Keratinocyte (primary cell): ENCODE results near the gene GABRB1. TPM values are rescaled to one million over a fixed set of nuclear protein-coding genes. Genes with fewer than 3 reads are reported as not detected.
A peak's percentile ranks its signal among the peaks of the same experiment; 100 is the strongest.

ENCODE experiments used
- DNase-seq: peaks from one replicate; pipeline ENCODE4 v3.0.0-alpha.2; 2011; ENCODE audit warnings: low read depth, missing footprints, low spot score
- FAIRE-seq: peaks from 2 replicates; lab custom pipeline; 2011; peaks lifted over from hg19 to GRCh38; lab: Jason Lieb, UNC
- H2AFZ ChIP-seq: 2 replicates; pipeline ENCODE4 v1.6.0; 2012; ENCODE audit warnings: low read length, control low read depth, inconsistent platforms; ENCODE audit not compliant: control insufficient read depth
- H3K27ac ChIP-seq: 2 replicates; pipeline ENCODE4 v1.5.1; 2011; ENCODE audit warnings: low read length; ENCODE audit not compliant: control insufficient read depth, insufficient read depth
- H3K27me3 ChIP-seq: 3 replicates; pipeline ENCODE4 v1.6.0; 2011; ENCODE audit warnings: low read length; ENCODE audit not compliant: control insufficient read depth, insufficient read depth; ENCODE audit errors: extremely low read depth
- H3K36me3 ChIP-seq, 2 experiments: 2 replicates in 1 of 2; 3 replicates in 1 of 2; pipeline ENCODE4 v1.5.1; 2011; ENCODE audit warnings: low read length in 2 of 2, mild to moderate bottlenecking in 1 of 2; ENCODE audit not compliant: control insufficient read depth in 2 of 2, insufficient read depth in 2 of 2; ENCODE audit errors: extremely low read depth in 1 of 2
- H3K4me1 ChIP-seq: 3 replicates; pipeline ENCODE4 v1.5.1; 2011; ENCODE audit warnings: low read length; ENCODE audit not compliant: control insufficient read depth, insufficient read depth; ENCODE audit errors: extremely low read depth
- H3K4me2 ChIP-seq: 3 replicates; pipeline ENCODE4 v1.6.0; 2011; ENCODE audit warnings: low read depth, low read length; ENCODE audit not compliant: control insufficient read depth, insufficient read depth; ENCODE audit errors: extremely low read depth
- H3K4me3 ChIP-seq, 3 experiments: fragments of 200-600 bp in 1 of 3; sonication (generic) in 1 of 3; 2 replicates in 2 of 3; 3 replicates in 1 of 3; pipeline ENCODE4 v1.5.1; 2011 to 2016; ENCODE audit warnings: low read length in 3 of 3, mild to moderate bottlenecking in 3 of 3, control low read depth in 2 of 3, inconsistent platforms in 1 of 3, low read depth in 1 of 3, mixed read lengths in 1 of 3, mixed run types in 1 of 3, moderate library complexity in 1 of 3; ENCODE audit not compliant: control insufficient read depth in 2 of 3, insufficient read depth in 2 of 3; ENCODE audit errors: extremely low read depth in 1 of 3
- H3K79me2 ChIP-seq: 2 replicates; pipeline ENCODE4 v1.6.0; 2012; ENCODE audit warnings: low read length; ENCODE audit not compliant: control insufficient read depth, insufficient read depth
- H3K9ac ChIP-seq: 3 replicates; pipeline ENCODE4 v1.6.0; 2011; ENCODE audit warnings: low read length; ENCODE audit not compliant: control insufficient read depth, insufficient read depth; ENCODE audit errors: extremely low read depth
- H3K9me1 ChIP-seq: 3 replicates; pipeline ENCODE4 v1.6.0; 2011; ENCODE audit warnings: low read length; ENCODE audit not compliant: control insufficient read depth, insufficient read depth; ENCODE audit errors: extremely low read depth
- H3K9me3 ChIP-seq: 2 replicates; pipeline ENCODE4 v1.5.1; 2012; ENCODE audit warnings: low read depth, low read length; ENCODE audit not compliant: control insufficient read depth
- H4K20me1 ChIP-seq: 3 replicates; pipeline ENCODE4 v1.6.0; 2011; ENCODE audit warnings: low read length; ENCODE audit not compliant: control insufficient read depth, insufficient read depth; ENCODE audit errors: extremely low read depth
- CTCF ChIP-seq, 3 experiments: IDR thresholded peaks in 1 of 3; conservative IDR thresholded peaks in 1 of 3; optimal IDR thresholded peaks in 1 of 3; 2 replicates in 2 of 3; 3 replicates in 1 of 3; pipeline versions ENCODE3 to v1.5.1; 2011; ENCODE audit warnings: low read length in 3 of 3, mild to moderate bottlenecking in 3 of 3, moderate library complexity in 2 of 3, control low read depth in 1 of 3, inconsistent platforms in 1 of 3; ENCODE audit not compliant: insufficient read depth in 2 of 3; ENCODE audit errors: extremely low read depth in 1 of 3
- EZH2 ChIP-seq: IDR thresholded peaks from one replicate; pipeline ENCODE4 v1.6.1; 2012; ENCODE audit warnings: inconsistent platforms, mild to moderate bottlenecking, low read length, moderate library complexity
- dilution Hi-C: fragments of 300-500 bp; cut with MboI; formaldehyde crosslinking; loops from one replicate; pipeline ENCODE4 v1.7.0; 2020; ENCODE audit warnings: low sequenced_read_pairs; ENCODE audit not compliant: extremely low pct_ligation_motif_present
- polyA plus RNA-seq, 5 experiments: library from polyadenylated mRNA; depleted of rRNA in 3 of 5; stranded (reverse) in 3 of 5; stranded (forward) in 1 of 5; unstranded in 1 of 5; fragments of >200 nt; gene quantifications; 1 replicate in 1 of 5; 2 replicates in 3 of 5; 3 replicates in 1 of 5; pipeline versions ENCODE4 v1.2.1 to v1.2.3, GENCODE V29; 2011 to 2012; ENCODE audit warnings: missing spikeins in 2 of 5, low read depth in 1 of 5, low replicate concordance in 1 of 5

The GABRB1 gene
- polyA plus RNA-seq, 1 donor (not counting 4 experiments of a cell fraction or from before 2014, with no cell fraction given): not detected

- no peak overlapping the region for H3K4me3 ChIP-seq
- H3K4me2 ChIP-seq: no peak overlapping the region
- H3K36me3 ChIP-seq: no peaks in the 10 kb centered on the region
- H3K79me2 ChIP-seq: no peaks in the 10 kb centered on the region
- H4K20me1 ChIP-seq: no peaks in the 10 kb centered on the region
- H3K9me1 ChIP-seq: no peaks in the 10 kb centered on the region
- no peak for TF ChIP-seq EZH2
- TF ChIP-seq CTCF (optimal IDR thresholded peaks at IDR 0.05 in 1 of 3, IDR thresholded peaks at IDR 0.05 in 1 of 3, conservative IDR thresholded peaks at IDR 0.05 in 1 of 3; ENCODE audit: extremely low read depth in 1 of 3, insufficient read depth in 2 of 3, low read length in 3 of 3): no peak
- H3K4me1 ChIP-seq: peaks cover 12% of the 10 kb centered on the region
- dilution Hi-C loops: no loop called here
- H3K9me3 ChIP-seq: no peaks in the 10 kb centered on the region
- H3K27me3 ChIP-seq: no peaks in the 10 kb centered on the region
- H2AFZ ChIP-seq: no peak overlapping the region
- DNase-seq (no peak), FAIRE-seq (peak; percentile 32)
- no peak overlapping the region for H3K27ac ChIP-seq
- H3K9ac ChIP-seq: no peak overlapping the region
Observed at GRCh38 chr4:47071901-47072341, 40.6 kb downstream of the GABRB1 start.

GRCh38 chr4:47073647-47074046, 42.3 kb downstream of the GABRB1 start:
- no peak overlapping the region for H3K9ac ChIP-seq
- peaks cover 12% of the 10 kb centered on the region for H3K4me1 ChIP-seq
- no peaks in the 10 kb centered on the region for H3K9me1 ChIP-seq
- DNase-seq (no peak), FAIRE-seq (no peak)
- no peaks in the 10 kb centered on the region for H4K20me1 ChIP-seq
- H3K79me2 ChIP-seq: no peaks in the 10 kb centered on the region
- H3K27ac ChIP-seq: no peak overlapping the region
- no peaks in the 10 kb centered on the region for H3K9me3 ChIP-seq
- no peak overlapping the region for H3K4me3 ChIP-seq
- dilution Hi-C loops: no loop called here
- no peak overlapping the region for H2AFZ ChIP-seq
- H3K4me2 ChIP-seq: no peak overlapping the region
- TF ChIP-seq EZH2 (no peak), CTCF (optimal IDR thresholded peaks at IDR 0.05 in 1 of 3, IDR thresholded peaks at IDR 0.05 in 1 of 3, conservative IDR thresholded peaks at IDR 0.05 in 1 of 3; ENCODE audit: extremely low read depth in 1 of 3, insufficient read depth in 2 of 3, low read length in 3 of 3) (no peak)
- H3K36me3 ChIP-seq: no peaks in the 10 kb centered on the region
- H3K27me3 ChIP-seq: no peaks in the 10 kb centered on the region
